Measurements from ENCODE around the gene TDP2.

TDP2 gene

DNA sequence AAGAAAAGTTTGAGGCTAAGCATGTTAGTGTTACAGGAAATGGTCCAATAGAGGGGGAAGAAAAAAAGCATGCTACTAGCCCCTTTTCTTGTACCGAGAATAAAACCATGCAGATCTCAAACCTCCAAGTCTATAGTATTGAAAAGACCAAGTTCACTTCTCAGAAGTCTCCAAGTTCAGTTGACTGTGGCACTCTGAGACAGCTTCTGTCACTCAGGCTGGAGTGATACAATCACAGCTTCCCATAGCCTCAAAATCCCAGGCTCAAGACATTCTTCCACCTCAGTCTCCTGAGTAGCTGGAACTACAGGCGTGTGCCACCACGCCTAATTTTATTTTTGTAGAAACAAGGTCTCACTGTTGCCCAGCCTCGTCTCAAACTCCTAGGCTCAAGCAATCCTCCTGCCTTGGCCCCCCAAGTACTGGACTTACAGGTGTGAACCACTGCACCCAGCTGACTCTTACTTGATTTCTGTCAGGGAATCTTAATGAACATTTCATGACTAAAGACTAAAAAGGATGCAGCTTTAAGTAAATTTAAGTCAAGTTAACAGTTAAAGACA lies 36.1 kb upstream of the TDP2 start:
- TF ChIP-seq, protein P1, sequence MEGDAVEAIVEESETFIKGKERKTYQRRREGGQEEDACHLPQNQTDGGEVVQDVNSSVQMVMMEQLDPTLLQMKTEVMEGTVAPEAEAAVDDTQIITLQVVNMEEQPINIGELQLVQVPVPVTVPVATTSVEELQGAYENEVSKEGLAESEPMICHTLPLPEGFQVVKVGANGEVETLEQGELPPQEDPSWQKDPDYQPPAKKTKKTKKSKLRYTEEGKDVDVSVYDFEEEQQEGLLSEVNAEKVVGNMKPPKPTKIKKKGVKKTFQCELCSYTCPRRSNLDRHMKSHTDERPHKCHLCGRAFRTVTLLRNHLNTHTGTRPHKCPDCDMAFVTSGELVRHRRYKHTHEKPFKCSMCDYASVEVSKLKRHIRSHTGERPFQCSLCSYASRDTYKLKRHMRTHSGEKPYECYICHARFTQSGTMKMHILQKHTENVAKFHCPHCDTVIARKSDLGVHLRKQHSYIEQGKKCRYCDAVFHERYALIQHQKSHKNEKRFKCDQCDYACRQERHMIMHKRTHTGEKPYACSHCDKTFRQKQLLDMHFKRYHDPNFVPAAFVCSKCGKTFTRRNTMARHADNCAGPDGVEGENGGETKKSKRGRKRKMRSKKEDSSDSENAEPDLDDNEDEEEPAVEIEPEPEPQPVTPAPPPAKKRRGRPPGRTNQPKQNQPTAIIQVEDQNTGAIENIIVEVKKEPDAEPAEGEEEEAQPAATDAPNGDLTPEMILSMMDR (IDR thresholded peaks at IDR 0.05; ENCODE audit: extremely low read depth, insufficient read depth, missing control alignments), result no peak
- DNase-seq (ENCODE audit: low spot score), result no peak
- in situ Hi-C loops (cut with MboI; ENCODE audit: low pct_unique_long_range_greater_than_20kb, low sequenced_read_pairs, unreplicated experiment), result loop anchor here (25.0 kb wide), 1 partner anchor 310 kb away; no protein-coding TSS in a partner anchor

DNA sequence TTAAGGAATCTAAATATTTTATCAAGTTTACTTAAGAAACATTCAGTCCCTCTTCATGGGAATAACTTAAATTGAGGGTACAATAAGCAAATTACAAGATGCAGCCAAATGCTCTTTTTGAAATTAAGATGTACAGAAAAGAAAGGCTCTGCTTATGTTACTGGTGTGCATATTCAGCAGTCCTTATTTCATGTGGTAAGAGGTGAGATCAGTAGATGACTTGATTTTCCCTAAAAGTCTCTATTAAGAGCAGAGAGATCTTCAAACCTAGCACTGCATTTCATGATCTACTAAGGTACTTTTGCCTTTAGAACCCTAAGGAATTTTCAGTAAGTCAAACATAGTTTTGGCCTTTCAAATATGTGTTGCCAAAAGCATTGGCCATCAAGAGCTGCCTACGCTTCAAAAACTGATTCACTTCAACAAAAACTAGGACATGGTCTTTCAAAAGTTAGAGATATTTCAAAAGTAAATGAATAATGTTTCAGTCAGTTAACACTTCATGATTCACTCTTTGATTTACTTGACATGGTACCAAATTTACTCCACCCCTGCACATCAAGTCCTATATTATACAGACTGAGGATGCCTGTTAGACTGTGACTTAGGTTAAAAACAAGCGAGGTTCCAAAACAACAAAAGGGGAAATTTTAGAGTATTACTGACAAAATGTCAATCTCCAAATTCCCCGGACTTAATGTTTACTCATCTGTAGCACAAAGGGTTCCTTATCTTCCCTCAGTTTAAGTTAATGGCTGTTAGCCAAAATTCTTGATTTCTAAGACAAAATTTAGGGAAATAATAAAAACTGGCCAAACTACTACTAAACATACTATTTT lies 33.0 kb upstream of the TDP2 start:
- in situ Hi-C loops (cut with MboI; ENCODE audit: low pct_unique_long_range_greater_than_20kb, low sequenced_read_pairs, unreplicated experiment), result loop anchor here (10.0 to 25.0 kb wide), 3 partner anchors 115 to 313 kb away; no protein-coding TSS in a partner anchor
- no peak for DNase-seq (ENCODE audit: low spot score)
- TF ChIP-seq, protein P1 (IDR thresholded peaks at IDR 0.05; ENCODE audit: extremely low read depth, insufficient read depth, missing control alignments), result no peak

DNA sequence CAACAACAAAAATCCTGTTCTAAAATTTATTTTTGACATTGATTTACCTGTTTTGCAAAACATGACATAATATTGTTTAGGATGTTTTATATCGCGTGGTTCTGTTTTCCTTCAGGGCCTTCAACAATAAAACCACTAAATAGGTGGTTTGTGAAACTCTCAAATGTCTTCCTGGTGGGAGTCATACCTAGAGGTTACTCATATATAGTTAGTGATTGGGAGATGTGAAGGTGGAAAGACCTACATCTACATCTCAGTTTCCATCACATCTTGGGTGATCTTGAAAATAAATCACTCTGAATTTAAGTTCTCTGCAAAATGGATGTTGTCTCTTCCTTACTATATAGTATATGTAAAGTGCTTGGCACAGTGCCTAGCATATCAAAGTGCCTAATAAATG lies 29.4 kb upstream of the TDP2 start:
- in situ Hi-C loops (cut with MboI; ENCODE audit: low pct_unique_long_range_greater_than_20kb, low sequenced_read_pairs, unreplicated experiment), result loop anchor here (10.0 to 25.0 kb wide), 2 partner anchors 111 to 259 kb away; no protein-coding TSS in a partner anchor
- TF ChIP-seq, protein P1 (IDR thresholded peaks at IDR 0.05; ENCODE audit: extremely low read depth, insufficient read depth, missing control alignments), result no peak
- DNase-seq (ENCODE audit: low spot score), result no peak

DNA sequence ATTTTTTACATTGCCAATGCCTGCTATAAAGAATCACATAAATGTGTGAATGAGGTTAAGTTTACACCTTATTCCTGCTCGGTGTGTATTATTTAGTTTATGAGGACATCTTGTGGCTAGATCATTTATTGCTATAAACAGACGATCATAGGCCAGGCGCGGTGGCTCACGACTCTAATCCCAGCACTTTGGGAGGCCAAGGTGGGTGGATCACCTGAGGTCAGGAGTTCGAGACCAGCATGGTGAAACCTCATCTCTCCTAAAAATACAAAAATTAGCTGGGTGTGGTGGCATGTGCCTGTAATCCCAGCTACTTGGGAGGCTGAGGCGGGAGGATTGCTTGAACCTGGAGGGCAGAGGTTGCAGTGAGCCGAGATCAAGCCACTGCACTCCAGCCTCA lies 28.9 kb upstream of the TDP2 start:
- DNase-seq (ENCODE audit: low spot score), result peak; percentile 31
- in situ Hi-C loops (cut with MboI; ENCODE audit: low pct_unique_long_range_greater_than_20kb, low sequenced_read_pairs, unreplicated experiment), result loop anchor here (10.0 to 25.0 kb wide), 2 partner anchors 111 to 258 kb away; no protein-coding TSS in a partner anchor

DNA sequence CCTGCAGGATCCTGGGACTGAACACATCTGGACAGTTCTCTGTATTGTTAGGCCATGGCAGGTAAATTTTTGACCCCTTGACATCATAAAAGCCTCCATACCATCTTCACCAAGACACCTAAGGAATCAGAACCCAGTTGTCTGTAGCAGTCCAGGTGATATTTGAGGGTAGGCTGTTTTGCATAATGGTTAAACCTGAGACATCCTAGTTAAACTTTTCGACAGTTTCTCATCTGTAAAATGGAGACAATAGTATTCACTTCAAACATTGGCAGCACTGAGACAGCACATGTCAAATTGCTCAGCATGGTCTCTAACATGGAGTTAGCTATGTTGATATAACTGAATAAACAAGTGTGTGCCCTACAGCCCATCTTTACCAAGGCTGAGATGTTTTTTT lies 27.5 kb upstream of the TDP2 start:
- TF ChIP-seq, protein P1 (IDR thresholded peaks at IDR 0.05; ENCODE audit: extremely low read depth, insufficient read depth, missing control alignments), result no peak
- in situ Hi-C loops (cut with MboI; ENCODE audit: low pct_unique_long_range_greater_than_20kb, low sequenced_read_pairs, unreplicated experiment), result loop anchor here (10.0 to 25.0 kb wide), 2 partner anchors 109 to 257 kb away; no protein-coding TSS in a partner anchor
- no peak for DNase-seq (ENCODE audit: low spot score)

More for the DNA sequence above, 28.9 kb upstream of the TDP2 start:
- TF ChIP-seq, protein P1 (IDR thresholded peaks at IDR 0.05; ENCODE audit: extremely low read depth, insufficient read depth, missing control alignments), result peak; percentile 57

DNA sequence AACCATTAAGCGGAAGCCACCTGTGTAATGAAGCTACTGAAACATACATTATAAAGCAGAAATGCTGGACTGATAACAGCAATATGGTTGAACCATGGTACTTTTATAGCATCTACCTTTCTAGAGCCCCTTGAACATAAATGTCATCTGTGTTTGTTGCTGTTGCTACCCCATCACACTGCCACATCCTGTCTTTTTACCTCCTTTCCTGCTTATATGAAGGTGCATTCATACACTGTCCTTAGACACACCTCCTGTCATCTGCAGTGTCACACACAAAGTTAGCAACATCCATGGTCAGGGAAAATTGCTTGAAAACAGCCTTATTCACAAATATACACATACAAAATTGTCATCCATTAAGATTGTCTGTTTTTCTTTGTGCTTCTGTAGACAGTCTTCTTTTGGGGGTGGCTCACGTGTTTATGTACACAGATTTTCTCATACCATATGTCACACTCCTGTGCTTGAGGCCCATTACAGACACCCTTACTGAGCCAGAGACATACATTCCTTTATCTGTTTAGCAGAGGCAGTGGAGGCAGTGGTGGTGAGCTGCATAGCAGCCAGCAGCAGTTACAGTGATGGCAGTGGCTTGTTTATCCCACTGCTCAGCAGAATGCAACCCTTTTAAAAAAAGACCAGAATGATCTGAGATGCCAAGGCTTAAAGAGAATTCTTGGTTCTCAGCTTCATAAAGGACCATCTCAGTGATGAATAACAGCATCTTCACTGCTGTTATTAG lies 26.3 kb upstream of the TDP2 start:
- DNase-seq (ENCODE audit: low spot score), result no peak
- in situ Hi-C loops (cut with MboI; ENCODE audit: low pct_unique_long_range_greater_than_20kb, low sequenced_read_pairs, unreplicated experiment), result loop anchor here (10.0 to 25.0 kb wide), 2 partner anchors 108 to 256 kb away; no protein-coding TSS in a partner anchor

More for the DNA sequence above, 26.3 kb upstream of the TDP2 start:
- TF ChIP-seq, protein P1 (IDR thresholded peaks at IDR 0.05; ENCODE audit: extremely low read depth, insufficient read depth, missing control alignments), result no peak
